ENCODE measurements around the gene THADA.

GRCh38 chr2:43293744-43294695 is 301.8 kb downstream of the THADA start:
- TF ChIP-seq POLR2AphosphoS5 (IDR thresholded peaks at IDR 0.05; ENCODE audit: low read depth, low read length) (no peak), TAF1 (IDR thresholded peaks at IDR 0.05; ENCODE audit: borderline replicate concordance, insufficient read depth, low read length) (no peak), REST (IDR thresholded peaks at IDR 0.05; ENCODE audit: insufficient read depth in 1 of 2, low read depth in 2 of 2, low read length in 2 of 2) (0 out of 4 replicates have a peak, but pooled peaks of 1 of the 2 experiments have one; percentile 21), SIN3A (IDR thresholded peaks at IDR 0.05; ENCODE audit: borderline replicate concordance, insufficient read depth, low read length) (no peak), FOXP2 (optimal IDR thresholded peaks at IDR 0.05; ENCODE audit: borderline replicate concordance, extremely low read depth, extremely low read length, insufficient read depth) (peak; percentile 43)
